ENCODE measurements around the gene LDLRAD4.

The LDLRAD4 gene

DNA sequence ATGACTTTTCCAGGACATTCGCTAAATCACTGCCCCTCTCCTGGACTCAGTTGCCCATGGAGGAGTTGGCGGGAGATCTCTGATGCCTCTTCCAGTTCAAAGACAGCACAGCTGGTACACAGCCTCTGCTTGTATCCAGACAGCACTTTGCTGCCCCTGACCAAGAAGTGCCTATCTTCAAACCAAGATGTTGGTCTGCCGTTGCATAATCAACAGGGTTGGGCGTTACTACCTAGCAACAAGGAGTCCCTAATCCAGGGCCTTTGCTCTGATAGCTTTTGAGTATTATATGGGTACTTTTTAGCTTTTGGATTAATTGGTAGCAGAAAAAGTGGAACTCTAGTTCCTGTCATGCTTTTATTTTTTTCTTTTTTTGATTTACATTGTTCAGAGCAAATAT lies 341.2 kb downstream of the LDLRAD4 start:
- no peak for ATAC-seq
- TF ChIP-seq ZNF565 (CRISPR knock-in tag; conservative IDR thresholded peaks at IDR 0.05; ENCODE audit: low read depth) (no peak), ZNF70 (CRISPR knock-in tag; IDR thresholded peaks at IDR 0.05) (no peak), PPARA (CRISPR knock-in tag; IDR thresholded peaks at IDR 0.05; ENCODE audit: borderline replicate concordance) (no peak), ZNF8 (CRISPR knock-in tag; IDR thresholded peaks at IDR 0.05) (no peak), OSR1 (CRISPR knock-in tag; IDR thresholded peaks at IDR 0.05) (no peak)
- TF ChIP-seq, protein P1, sequence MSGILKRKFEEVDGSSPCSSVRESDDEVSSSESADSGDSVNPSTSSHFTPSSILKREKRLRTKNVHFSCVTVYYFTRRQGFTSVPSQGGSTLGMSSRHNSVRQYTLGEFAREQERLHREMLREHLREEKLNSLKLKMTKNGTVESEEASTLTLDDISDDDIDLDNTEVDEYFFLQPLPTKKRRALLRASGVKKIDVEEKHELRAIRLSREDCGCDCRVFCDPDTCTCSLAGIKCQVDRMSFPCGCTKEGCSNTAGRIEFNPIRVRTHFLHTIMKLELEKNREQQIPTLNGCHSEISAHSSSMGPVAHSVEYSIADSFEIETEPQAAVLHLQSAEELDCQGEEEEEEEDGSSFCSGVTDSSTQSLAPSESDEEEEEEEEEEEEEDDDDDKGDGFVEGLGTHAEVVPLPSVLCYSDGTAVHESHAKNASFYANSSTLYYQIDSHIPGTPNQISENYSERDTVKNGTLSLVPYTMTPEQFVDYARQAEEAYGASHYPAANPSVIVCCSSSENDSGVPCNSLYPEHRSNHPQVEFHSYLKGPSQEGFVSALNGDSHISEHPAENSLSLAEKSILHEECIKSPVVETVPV (CRISPR knock-in tag; IDR thresholded peaks at IDR 0.05) = no peak

DNA sequence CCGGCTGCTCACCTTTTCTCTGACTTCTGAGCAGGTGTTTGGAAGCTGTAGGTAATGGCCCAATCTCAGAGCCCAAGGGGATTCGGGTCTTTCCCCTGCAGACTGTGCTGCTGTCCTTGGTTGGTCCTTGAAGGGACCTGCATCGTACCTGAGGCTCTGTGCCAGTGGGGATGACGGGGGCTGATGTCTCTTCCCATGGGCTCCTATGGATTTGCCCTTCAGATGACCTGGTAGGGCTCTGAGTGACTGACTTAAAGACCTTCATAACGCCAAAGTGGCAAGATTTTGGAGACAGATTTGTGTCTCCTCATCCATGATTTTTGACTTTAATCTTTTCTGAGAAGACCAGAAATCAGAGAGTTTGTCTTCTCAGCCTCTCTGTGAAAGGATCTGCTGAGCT lies 341.7 kb downstream of the LDLRAD4 start:
- no peak for ATAC-seq
- TF ChIP-seq TOX (CRISPR knock-in tag; IDR thresholded peaks at IDR 0.05; ENCODE audit: borderline replicate concordance) (no peak), ZNF8 (CRISPR knock-in tag; IDR thresholded peaks at IDR 0.05) (no peak), ISL1 (CRISPR knock-in tag; IDR thresholded peaks at IDR 0.05) (no peak), ZFP30 (CRISPR knock-in tag; IDR thresholded peaks at IDR 0.05) (no peak), TCF4 (CRISPR knock-in tag; IDR thresholded peaks at IDR 0.05; ENCODE audit: borderline replicate concordance) (no peak), ZNF565 (CRISPR knock-in tag; conservative IDR thresholded peaks at IDR 0.05; ENCODE audit: low read depth) (no peak), CSDC2 (CRISPR knock-in tag; IDR thresholded peaks at IDR 0.05) (no peak), ARNTL (CRISPR knock-in tag; IDR thresholded peaks at IDR 0.05; ENCODE audit: borderline replicate concordance, low read depth) (no peak), ZNF70 (CRISPR knock-in tag; IDR thresholded peaks at IDR 0.05) (no peak), BACH2 (CRISPR knock-in tag; IDR thresholded peaks at IDR 0.05; ENCODE audit: borderline replicate concordance) (no peak)
- TF ChIP-seq, protein P2, sequence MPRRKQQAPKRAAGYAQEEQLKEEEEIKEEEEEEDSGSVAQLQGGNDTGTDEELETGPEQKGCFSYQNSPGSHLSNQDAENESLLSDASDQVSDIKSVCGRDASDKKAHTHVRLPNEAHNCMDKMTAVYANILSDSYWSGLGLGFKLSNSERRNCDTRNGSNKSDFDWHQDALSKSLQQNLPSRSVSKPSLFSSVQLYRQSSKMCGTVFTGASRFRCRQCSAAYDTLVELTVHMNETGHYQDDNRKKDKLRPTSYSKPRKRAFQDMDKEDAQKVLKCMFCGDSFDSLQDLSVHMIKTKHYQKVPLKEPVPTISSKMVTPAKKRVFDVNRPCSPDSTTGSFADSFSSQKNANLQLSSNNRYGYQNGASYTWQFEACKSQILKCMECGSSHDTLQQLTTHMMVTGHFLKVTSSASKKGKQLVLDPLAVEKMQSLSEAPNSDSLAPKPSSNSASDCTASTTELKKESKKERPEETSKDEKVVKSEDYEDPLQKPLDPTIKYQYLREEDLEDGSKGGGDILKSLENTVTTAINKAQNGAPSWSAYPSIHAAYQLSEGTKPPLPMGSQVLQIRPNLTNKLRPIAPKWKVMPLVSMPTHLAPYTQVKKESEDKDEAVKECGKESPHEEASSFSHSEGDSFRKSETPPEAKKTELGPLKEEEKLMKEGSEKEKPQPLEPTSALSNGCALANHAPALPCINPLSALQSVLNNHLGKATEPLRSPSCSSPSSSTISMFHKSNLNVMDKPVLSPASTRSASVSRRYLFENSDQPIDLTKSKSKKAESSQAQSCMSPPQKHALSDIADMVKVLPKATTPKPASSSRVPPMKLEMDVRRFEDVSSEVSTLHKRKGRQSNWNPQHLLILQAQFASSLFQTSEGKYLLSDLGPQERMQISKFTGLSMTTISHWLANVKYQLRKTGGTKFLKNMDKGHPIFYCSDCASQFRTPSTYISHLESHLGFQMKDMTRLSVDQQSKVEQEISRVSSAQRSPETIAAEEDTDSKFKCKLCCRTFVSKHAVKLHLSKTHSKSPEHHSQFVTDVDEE (CRISPR knock-in tag; IDR thresholded peaks at IDR 0.05) = no peak

DNA sequence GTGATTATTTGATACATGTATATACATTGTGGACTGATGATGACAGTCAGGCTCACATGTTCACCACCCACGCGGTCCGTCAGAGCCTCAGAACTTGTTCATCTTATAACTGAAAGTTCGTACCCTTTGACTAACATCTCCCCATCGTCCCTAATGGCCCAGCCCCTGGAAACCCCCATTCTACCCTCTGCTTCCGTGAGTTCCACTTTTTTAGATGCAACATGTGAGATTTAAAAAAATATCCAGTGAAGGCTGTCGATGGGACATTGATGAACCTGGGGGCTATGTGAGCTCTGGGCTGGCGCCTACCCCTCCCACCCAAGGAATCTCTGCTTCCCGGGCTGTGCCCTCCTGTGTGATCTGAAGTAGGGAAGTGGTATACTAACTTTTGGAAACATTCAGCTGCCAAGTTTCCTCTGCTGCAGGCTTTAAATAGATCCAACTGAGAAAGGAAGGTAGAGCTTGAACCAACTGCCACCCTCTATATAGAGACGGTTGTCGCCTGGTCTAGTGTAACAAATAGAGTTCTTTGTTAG lies 344.0 kb downstream of the LDLRAD4 start:
- ATAC-seq = no peak
- TF ChIP-seq GLIS3 (CRISPR knock-in tag; IDR thresholded peaks at IDR 0.05) (no peak), CSDC2 (CRISPR knock-in tag; IDR thresholded peaks at IDR 0.05) (no peak), ZNF8 (CRISPR knock-in tag; IDR thresholded peaks at IDR 0.05) (no peak), ZNF565 (CRISPR knock-in tag; conservative IDR thresholded peaks at IDR 0.05; ENCODE audit: low read depth) (no peak), ZFP30 (CRISPR knock-in tag; IDR thresholded peaks at IDR 0.05) (no peak), RARB (CRISPR knock-in tag; IDR thresholded peaks at IDR 0.05) (no peak), TCF4 (CRISPR knock-in tag; IDR thresholded peaks at IDR 0.05; ENCODE audit: borderline replicate concordance) (no peak), ZC3H10 (CRISPR knock-in tag; IDR thresholded peaks at IDR 0.05) (no peak)
- TF ChIP-seq, protein P3, sequence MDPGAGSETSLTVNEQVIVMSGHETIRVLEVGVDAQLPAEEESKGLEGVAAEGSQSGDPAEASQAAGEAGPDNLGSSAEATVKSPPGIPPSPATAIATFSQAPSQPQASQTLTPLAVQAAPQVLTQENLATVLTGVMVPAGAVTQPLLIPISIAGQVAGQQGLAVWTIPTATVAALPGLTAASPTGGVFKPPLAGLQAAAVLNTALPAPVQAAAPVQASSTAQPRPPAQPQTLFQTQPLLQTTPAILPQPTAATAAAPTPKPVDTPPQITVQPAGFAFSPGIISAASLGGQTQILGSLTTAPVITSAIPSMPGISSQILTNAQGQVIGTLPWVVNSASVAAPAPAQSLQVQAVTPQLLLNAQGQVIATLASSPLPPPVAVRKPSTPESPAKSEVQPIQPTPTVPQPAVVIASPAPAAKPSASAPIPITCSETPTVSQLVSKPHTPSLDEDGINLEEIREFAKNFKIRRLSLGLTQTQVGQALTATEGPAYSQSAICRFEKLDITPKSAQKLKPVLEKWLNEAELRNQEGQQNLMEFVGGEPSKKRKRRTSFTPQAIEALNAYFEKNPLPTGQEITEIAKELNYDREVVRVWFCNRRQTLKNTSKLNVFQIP (CRISPR knock-in tag; IDR thresholded peaks at IDR 0.05; ENCODE audit: borderline replicate concordance, low read depth) = no peak

DNA sequence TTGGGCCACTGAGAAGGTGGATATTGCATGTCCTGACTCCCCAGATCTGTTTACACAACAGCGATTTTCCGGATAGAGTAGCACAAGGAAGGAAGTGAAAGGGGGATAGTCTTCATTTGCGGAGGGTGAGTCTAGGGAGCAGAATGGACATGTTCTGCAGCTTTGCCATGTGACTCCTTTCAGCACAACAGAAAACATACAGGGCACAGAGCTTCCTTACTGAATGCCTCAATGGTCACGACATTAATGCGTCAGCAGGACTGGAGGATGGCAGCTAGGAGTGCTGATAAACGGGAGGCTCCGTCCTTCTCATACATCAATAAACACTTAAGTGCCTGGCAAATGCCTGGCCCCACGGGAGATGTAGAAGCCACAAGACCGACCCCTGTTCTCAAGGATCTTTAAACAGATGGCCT lies 344.8 kb downstream of the LDLRAD4 start:
- no peak for ATAC-seq
- TF ChIP-seq ZFP30 (CRISPR knock-in tag; IDR thresholded peaks at IDR 0.05) (no peak), TCF4 (CRISPR knock-in tag; IDR thresholded peaks at IDR 0.05; ENCODE audit: borderline replicate concordance) (no peak), ZNF565 (CRISPR knock-in tag; conservative IDR thresholded peaks at IDR 0.05; ENCODE audit: low read depth) (no peak), CSDC2 (CRISPR knock-in tag; IDR thresholded peaks at IDR 0.05) (no peak), RARB (CRISPR knock-in tag; IDR thresholded peaks at IDR 0.05) (no peak), ZFP3 (CRISPR knock-in tag; IDR thresholded peaks at IDR 0.05) (no peak)

DNA sequence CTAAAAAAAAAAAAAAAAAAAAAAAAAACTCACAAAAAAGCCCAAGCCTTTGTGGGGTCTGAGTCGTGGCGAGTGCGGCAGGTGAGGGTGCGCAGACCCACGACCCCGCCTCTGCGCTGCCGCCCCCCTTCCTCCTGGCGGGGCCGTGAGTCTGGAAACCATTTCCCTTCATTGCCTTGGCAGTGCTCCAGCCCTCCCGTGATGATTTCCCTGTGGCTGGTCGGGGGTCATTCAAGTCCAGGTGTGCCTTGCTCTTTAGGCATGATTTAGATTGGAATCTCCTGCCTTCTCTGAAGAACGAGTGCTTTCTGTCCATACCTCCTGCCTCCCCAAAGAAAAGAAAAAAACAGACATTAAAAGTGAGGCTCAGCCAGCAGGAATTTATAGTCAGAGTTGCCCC lies 346.0 kb downstream of the LDLRAD4 start:
- ATAC-seq = no peak
- no peak for TF ChIP-seq ESRRG (CRISPR knock-in tag; IDR thresholded peaks at IDR 0.05)
- no peak for TF ChIP-seq ZNF8 (CRISPR knock-in tag; IDR thresholded peaks at IDR 0.05)
- no peak for TF ChIP-seq TOX (CRISPR knock-in tag; IDR thresholded peaks at IDR 0.05; ENCODE audit: borderline replicate concordance)
- no peak for TF ChIP-seq ZFP30 (CRISPR knock-in tag; IDR thresholded peaks at IDR 0.05)
- no peak for TF ChIP-seq RARB (CRISPR knock-in tag; IDR thresholded peaks at IDR 0.05)
- TF ChIP-seq CSDC2 (CRISPR knock-in tag; IDR thresholded peaks at IDR 0.05) = no peak
- TF ChIP-seq BACH2 (CRISPR knock-in tag; IDR thresholded peaks at IDR 0.05; ENCODE audit: borderline replicate concordance) = no peak
- TF ChIP-seq ZNF70 (CRISPR knock-in tag; IDR thresholded peaks at IDR 0.05) = no peak
- no peak for TF ChIP-seq SNAI2 (CRISPR knock-in tag; IDR thresholded peaks at IDR 0.05)
- TF ChIP-seq, protein P1 (CRISPR knock-in tag; IDR thresholded peaks at IDR 0.05) = no peak
- TF ChIP-seq ZFP3 (CRISPR knock-in tag; IDR thresholded peaks at IDR 0.05) = no peak
- TF ChIP-seq, protein P4, sequence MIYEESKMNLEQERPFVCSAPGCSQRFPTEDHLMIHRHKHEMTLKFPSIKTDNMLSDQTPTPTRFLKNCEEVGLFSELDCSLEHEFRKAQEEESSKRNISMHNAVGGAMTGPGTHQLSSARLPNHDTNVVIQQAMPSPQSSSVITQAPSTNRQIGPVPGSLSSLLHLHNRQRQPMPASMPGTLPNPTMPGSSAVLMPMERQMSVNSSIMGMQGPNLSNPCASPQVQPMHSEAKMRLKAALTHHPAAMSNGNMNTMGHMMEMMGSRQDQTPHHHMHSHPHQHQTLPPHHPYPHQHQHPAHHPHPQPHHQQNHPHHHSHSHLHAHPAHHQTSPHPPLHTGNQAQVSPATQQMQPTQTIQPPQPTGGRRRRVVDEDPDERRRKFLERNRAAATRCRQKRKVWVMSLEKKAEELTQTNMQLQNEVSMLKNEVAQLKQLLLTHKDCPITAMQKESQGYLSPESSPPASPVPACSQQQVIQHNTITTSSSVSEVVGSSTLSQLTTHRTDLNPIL (CRISPR knock-in tag; IDR thresholded peaks at IDR 0.05; ENCODE audit: low read depth) = no peak
- no peak for TF ChIP-seq ARNTL (CRISPR knock-in tag; IDR thresholded peaks at IDR 0.05; ENCODE audit: borderline replicate concordance, low read depth)

All from SK-N-SH treated with all-trans-retinoic acid at 6 μM for 48 hours (cell line).